RWPE2 (cell line): ENCODE results near the gene DDA1.
"Not testable (repeated sequence)": the region's sequence is repeated elsewhere in the genome, so short reads cannot be mapped to it uniquely, and the experiment has no call there.

Experiments
- ATAC-seq: fragments of 200-7000 bp; cut with Tn5 transposase; 3 replicates; pipeline ENCODE4 v1.9.1; 2021; ENCODE audit warnings: low read depth
- DNase-seq: peaks from one replicate; pipeline ENCODE4 v3.0.0-alpha.2; 2020; ENCODE audit warnings: low spot score
- H3K27ac ChIP-seq: fragments of 450-650 bp; 2 replicates; pipeline ENCODE4 v1.5.1; 2017; ENCODE audit warnings: mild to moderate bottlenecking; ENCODE audit not compliant: poor library complexity, severe bottlenecking
- H3K27me3 ChIP-seq: fragments of 250-450 bp; sonication (Bioruptor Pico); 2 replicates; pipeline ENCODE4 v1.5.1; 2021; ENCODE audit warnings: mild to moderate bottlenecking, moderate library complexity; ENCODE audit not compliant: insufficient read depth, poor library complexity, severe bottlenecking
- H3K36me3 ChIP-seq: fragments of 250-450 bp; sonication (Bioruptor Pico); 2 replicates; pipeline ENCODE4 v1.5.1; 2020; ENCODE audit warnings: low read depth, mild to moderate bottlenecking, moderate library complexity
- H3K4me1 ChIP-seq: fragments of 250-450 bp; sonication (Bioruptor Pico); 2 replicates; pipeline ENCODE4 v1.5.1; 2021; ENCODE audit warnings: mild to moderate bottlenecking, moderate library complexity; ENCODE audit not compliant: insufficient read depth, poor library complexity, severe bottlenecking
- H3K4me3 ChIP-seq: fragments of 250-450 bp; sonication (Bioruptor Pico); 2 replicates; pipeline ENCODE4 v1.5.1; 2021; ENCODE audit warnings: mild to moderate bottlenecking, moderate library complexity; ENCODE audit not compliant: severe bottlenecking
- H3K9me3 ChIP-seq: fragments of 250-450 bp; sonication (Bioruptor Pico); 2 replicates; pipeline ENCODE4 v1.5.1; 2021; ENCODE audit warnings: mild to moderate bottlenecking, moderate library complexity; ENCODE audit not compliant: severe bottlenecking
- TF ChIP-seq, protein P1 (sequence below): fragments of 450-650 bp; IDR thresholded peaks from one replicate; pipeline ENCODE4 v1.5.1; 2017; ENCODE audit warnings: mild to moderate bottlenecking, moderate library complexity; ENCODE audit not compliant: poor library complexity, severe bottlenecking

Gene DDA1

DNA sequence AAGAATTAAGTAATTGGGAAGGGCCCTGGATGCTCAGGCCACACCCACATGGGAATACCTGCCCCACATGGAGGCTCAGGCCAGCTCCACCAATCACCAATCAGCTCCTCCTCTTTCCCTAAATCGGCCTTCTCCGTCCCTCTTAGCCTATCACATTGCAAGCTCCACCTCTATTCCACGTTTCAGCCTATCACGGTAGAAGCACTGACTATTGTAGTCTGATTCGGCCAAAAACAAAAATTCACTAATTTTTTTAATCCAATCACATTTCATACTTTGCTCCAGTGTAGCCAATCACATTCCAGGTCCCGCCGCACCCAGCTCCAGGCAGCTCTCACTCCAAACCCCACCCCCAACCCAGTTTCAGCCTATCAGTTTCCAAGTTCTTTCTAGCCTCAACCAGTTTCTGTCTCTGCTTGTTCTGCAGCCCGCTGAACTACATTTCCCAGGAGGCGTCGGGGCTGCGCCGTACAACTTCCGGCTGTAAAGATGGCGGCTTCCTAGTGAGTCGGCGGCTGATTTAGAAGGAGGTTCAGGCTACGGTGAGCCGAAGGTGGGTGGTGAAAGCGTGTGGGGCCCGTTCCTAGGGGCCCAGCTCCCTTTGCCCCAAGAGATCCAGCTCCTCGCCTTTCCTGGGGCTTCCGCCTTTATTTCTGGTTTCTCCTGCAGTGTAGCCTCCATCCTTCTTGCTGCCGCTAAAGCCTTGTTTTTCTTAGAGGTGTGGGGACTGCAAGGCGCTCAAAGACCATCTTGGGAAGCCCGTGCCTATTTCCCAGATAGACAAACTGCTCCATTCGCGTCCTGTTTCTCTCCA lies 42.2 kb upstream of the DDA1 start, which contains the start of gene BABAM1:
Gene BABAM1, plus strand, starts transcription at position 469 of the 814 bp plus-strand sequence. CDS start 1,364 bp downstream, outside the sequence.
- Histone ChIP-seq H3K4me3 (peak within 1 kb of the TSS; percentile 71), H3K9me3 (no peaks in the 10 kb centered on the region), H3K27ac (peak within 1 kb of the TSS; percentile 73), H3K4me1 (peaks cover 5% of the 10 kb centered on the region), H3K36me3 (peaks cover 28% of the 10 kb centered on the region), H3K27me3 (no peaks in the 10 kb centered on the region)
- DNase-seq (peak; percentile 97), ATAC-seq (peak; percentile 95)
- TF ChIP-seq, protein P1, sequence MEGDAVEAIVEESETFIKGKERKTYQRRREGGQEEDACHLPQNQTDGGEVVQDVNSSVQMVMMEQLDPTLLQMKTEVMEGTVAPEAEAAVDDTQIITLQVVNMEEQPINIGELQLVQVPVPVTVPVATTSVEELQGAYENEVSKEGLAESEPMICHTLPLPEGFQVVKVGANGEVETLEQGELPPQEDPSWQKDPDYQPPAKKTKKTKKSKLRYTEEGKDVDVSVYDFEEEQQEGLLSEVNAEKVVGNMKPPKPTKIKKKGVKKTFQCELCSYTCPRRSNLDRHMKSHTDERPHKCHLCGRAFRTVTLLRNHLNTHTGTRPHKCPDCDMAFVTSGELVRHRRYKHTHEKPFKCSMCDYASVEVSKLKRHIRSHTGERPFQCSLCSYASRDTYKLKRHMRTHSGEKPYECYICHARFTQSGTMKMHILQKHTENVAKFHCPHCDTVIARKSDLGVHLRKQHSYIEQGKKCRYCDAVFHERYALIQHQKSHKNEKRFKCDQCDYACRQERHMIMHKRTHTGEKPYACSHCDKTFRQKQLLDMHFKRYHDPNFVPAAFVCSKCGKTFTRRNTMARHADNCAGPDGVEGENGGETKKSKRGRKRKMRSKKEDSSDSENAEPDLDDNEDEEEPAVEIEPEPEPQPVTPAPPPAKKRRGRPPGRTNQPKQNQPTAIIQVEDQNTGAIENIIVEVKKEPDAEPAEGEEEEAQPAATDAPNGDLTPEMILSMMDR: no peak

DNA sequence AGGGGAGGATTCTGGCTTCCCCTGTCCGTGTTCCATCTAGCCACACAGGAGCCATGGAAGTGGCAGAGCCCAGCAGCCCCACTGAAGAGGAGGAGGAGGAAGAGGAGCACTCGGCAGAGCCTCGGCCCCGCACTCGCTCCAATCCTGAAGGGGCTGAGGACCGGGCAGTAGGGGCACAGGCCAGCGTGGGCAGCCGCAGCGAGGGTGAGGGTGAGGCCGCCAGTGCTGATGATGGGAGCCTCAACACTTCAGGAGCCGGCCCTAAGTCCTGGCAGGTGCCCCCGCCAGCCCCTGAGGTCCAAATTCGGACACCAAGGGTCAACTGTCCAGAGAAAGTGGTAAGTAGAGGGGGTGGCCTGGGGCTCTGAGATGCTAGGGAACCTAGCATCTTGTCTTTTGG lies 40.6 kb upstream of the DDA1 start:
- Histone ChIP-seq H3K4me3 (no peak overlapping the region), H3K4me1 (peaks cover 5% of the 10 kb centered on the region), H3K36me3 (peaks cover 35% of the 10 kb centered on the region), H3K27ac (peak overlapping the region; percentile 73), H3K9me3 (no peaks in the 10 kb centered on the region), H3K27me3 (no peaks in the 10 kb centered on the region)
- no peak for DNase-seq
- TF ChIP-seq, protein P1: no peak
- ATAC-seq: no peak

DNA sequence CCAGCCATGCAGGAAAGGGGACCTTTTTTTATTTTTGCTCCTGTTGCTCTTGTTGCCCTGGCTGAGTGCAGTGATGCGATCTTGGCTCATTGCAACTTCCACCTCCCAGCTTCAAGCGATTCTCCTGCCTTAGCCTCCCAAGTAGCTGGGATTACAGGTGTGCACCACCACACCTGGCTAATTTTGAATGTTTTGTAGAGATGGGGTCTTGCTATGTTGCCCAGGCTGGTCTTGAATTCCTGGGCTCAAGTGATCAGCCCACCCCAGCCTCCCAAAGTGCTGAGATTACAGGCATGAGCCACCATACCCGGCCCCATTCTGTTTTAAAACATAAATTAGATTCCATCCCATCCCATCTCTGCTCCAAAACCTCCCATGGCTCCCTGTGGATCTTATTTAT lies 34.5 kb upstream of the DDA1 start:
- H3K4me1 ChIP-seq, H3K27me3 ChIP-seq, DNase-seq, ATAC-seq, H3K9me3 ChIP-seq, H3K27ac ChIP-seq, H3K4me3 ChIP-seq: not testable (repeated sequence)
- peaks cover 58% of the 10 kb centered on the region for H3K36me3 ChIP-seq

DNA sequence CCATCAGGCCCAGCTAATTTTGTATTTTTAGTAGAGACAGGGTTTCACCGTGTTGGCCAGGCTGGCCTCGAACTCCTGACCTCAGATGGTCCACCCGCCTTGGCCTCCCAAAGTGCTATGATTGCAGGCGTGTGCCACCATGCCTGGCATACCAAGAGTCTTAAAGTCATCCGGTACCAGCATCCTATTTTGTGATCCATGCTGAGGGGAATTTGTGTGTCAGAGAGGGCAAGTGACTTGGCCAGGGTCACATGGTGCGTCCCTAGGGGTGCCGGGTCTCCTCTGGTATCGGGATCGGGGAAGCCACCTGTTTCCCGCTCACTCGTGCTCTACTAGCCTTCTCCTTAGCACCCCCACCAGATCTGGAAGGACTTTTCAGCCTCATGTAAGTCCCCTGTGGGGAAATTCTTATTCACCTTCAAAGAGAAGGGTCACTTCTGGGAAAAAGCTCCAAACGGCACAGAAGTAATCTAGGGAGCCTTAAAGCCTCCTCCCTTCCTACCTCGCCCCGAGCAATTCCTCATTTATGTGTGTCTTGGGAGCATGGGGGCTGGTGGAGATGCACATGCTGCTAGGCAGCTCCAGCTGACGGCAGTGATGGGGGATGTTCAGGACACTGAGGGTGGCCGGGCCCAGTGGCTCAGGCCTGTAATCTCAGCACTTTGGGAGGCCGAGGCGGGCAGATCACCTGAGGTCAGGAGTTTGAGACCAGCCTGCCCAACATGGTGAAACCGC lies 33.8 kb upstream of the DDA1 start:
- DNase-seq (no peak), ATAC-seq (no peak)
- TF ChIP-seq, protein P1: no peak
- no peaks in the 10 kb centered on the region for H3K27me3 ChIP-seq
- peaks cover 52% of the 10 kb centered on the region for H3K36me3 ChIP-seq
- no peak overlapping the region for H3K4me3 ChIP-seq
- no peaks in the 10 kb centered on the region for H3K9me3 ChIP-seq
- H3K27ac ChIP-seq: no peak overlapping the region
- no peaks in the 10 kb centered on the region for H3K4me1 ChIP-seq

DNA sequence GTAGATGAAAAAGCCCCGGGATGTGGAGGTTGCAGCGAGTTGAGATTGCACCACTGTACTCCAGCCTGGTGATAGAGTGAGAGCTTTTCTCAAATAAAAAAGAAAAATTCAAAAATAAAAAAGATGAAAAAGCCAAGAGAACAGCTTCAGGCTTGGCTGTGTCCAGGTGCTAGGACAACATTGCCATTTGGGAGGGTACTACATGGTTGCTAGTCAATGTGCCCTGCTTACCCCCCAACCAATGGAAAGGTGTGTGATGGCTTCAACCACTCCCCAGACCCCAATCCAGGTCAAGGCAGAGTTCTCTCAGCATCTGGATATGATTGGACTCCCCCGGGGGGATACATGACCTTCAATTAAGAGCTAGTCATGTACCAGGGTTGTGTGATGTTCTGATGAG lies 29.9 kb upstream of the DDA1 start:
- no peak overlapping the region for H3K27ac ChIP-seq
- ATAC-seq: no peak
- TF ChIP-seq, protein P1: no peak
- no peaks in the 10 kb centered on the region for H3K4me1 ChIP-seq
- H3K36me3 ChIP-seq: peaks cover 28% of the 10 kb centered on the region
- no peaks in the 10 kb centered on the region for H3K27me3 ChIP-seq
- H3K9me3 ChIP-seq: no peaks in the 10 kb centered on the region
- DNase-seq: no peak
- H3K4me3 ChIP-seq: no peak overlapping the region
